ES-I3 (cell line): ENCODE data around the gene EIF4G3.
"Not testable (repeated sequence)": the region's sequence is repeated elsewhere in the genome, so short reads cannot be mapped to it uniquely, and the experiment has no call there.

Experiments used
- H3K36me3 ChIP-seq: 2 replicates; pipeline ENCODE4 v1.6.1; 2013; ENCODE audit warnings: mild to moderate bottlenecking, low read length, control low read depth, moderate library complexity; ENCODE audit not compliant: insufficient read depth
- H3K4me1 ChIP-seq: 2 replicates; pipeline ENCODE4 v1.6.1; 2013; ENCODE audit warnings: mild to moderate bottlenecking, control low read depth, low read length; ENCODE audit not compliant: insufficient read depth
- H3K9ac ChIP-seq: 2 replicates; pipeline ENCODE4 v1.6.1; 2013; ENCODE audit warnings: low read depth, mild to moderate bottlenecking, low read length, moderate library complexity
- H3K9me3 ChIP-seq: 2 replicates; pipeline ENCODE4 v1.6.1; 2013; ENCODE audit warnings: mild to moderate bottlenecking, low read length, moderate library complexity; ENCODE audit not compliant: control insufficient read depth, insufficient read depth

Gene EIF4G3

GRCh38 chr1:21152423-21153100, 24.1 kb downstream of the EIF4G3 start:
- peaks cover 9% of the 10 kb centered on the region; the same call in 1 of the 2 replicates for H3K4me1 ChIP-seq
- H3K36me3 ChIP-seq, result no peaks in the 10 kb centered on the region; the same call in 1 of the 2 replicates
- H3K9ac ChIP-seq, result no peak overlapping the region
- H3K9me3 ChIP-seq, result no peaks in the 10 kb centered on the region

GRCh38 chr1:21149855-21150432, 26.8 kb downstream of the EIF4G3 start:
- Histone ChIP-seq H3K4me1 (peaks cover 9% of the 10 kb centered on the region; the same call in 1 of the 2 replicates), H3K36me3 (no peaks in the 10 kb centered on the region; the same call in 1 of the 2 replicates), H3K9me3 (no peaks in the 10 kb centered on the region), H3K9ac (no peak overlapping the region)

GRCh38 chr1:21149430-21149854, 27.3 kb downstream of the EIF4G3 start:
- no peak overlapping the region for H3K9ac ChIP-seq
- H3K4me1 ChIP-seq, result peaks cover 9% of the 10 kb centered on the region; the same call in 1 of the 2 replicates
- no peaks in the 10 kb centered on the region; the same call in 1 of the 2 replicates for H3K36me3 ChIP-seq
- no peaks in the 10 kb centered on the region for H3K9me3 ChIP-seq

- H3K4me1 ChIP-seq, result no peaks in the 10 kb centered on the region
- no peaks in the 10 kb centered on the region; the same call in 1 of the 2 replicates for H3K36me3 ChIP-seq
- no peaks in the 10 kb centered on the region for H3K9me3 ChIP-seq
- H3K9ac ChIP-seq, result no peak overlapping the region
These were observed 32.9 kb downstream of the EIF4G3 start for GRCh38 chr1:21143752-21144151.

- no peaks in the 10 kb centered on the region; the same call in 1 of the 2 replicates for H3K36me3 ChIP-seq
- H3K4me1 ChIP-seq, result no peaks in the 10 kb centered on the region
- no peak overlapping the region for H3K9ac ChIP-seq
- no peaks in the 10 kb centered on the region for H3K9me3 ChIP-seq
These were observed 33.6 kb downstream of the EIF4G3 start for GRCh38 chr1:21143138-21143537.

GRCh38 chr1:21141030-21141429, 35.7 kb downstream of the EIF4G3 start:
- H3K9ac ChIP-seq, result no peak overlapping the region
- H3K9me3 ChIP-seq, result no peaks in the 10 kb centered on the region
- no peaks in the 10 kb centered on the region for H3K4me1 ChIP-seq
- H3K36me3 ChIP-seq, result no peaks in the 10 kb centered on the region; the same call in 1 of the 2 replicates

GRCh38 chr1:21139601-21140000, 37.1 kb downstream of the EIF4G3 start:
- H3K4me1 ChIP-seq, result no peaks in the 10 kb centered on the region

GRCh38 chr1:21136344-21136743, 40.4 kb downstream of the EIF4G3 start:
- H3K9ac ChIP-seq, H3K36me3 ChIP-seq: not testable (repeated sequence)

More at GRCh38 chr1:21139601-21140000, 37.1 kb downstream of the EIF4G3 start:
- Histone ChIP-seq H3K36me3 (no peaks in the 10 kb centered on the region), H3K9ac (no peak overlapping the region), H3K9me3 (no peaks in the 10 kb centered on the region)

GRCh38 chr1:21131200-21131599, 45.5 kb downstream of the EIF4G3 start:
- Histone ChIP-seq H3K9me3 (no peaks in the 10 kb centered on the region), H3K4me1 (no peaks in the 10 kb centered on the region), H3K9ac (no peak overlapping the region), H3K36me3 (no peaks in the 10 kb centered on the region)

More at GRCh38 chr1:21136344-21136743, 40.4 kb downstream of the EIF4G3 start:
- H3K4me1 ChIP-seq, H3K9me3 ChIP-seq: not testable (repeated sequence)

GRCh38 chr1:21129407-21129806, 47.3 kb downstream of the EIF4G3 start:
- no peaks in the 10 kb centered on the region for H3K36me3 ChIP-seq
- H3K9me3 ChIP-seq, result no peaks in the 10 kb centered on the region
- H3K9ac ChIP-seq, result no peak overlapping the region
- H3K4me1 ChIP-seq, result no peaks in the 10 kb centered on the region

GRCh38 chr1:21126324-21126723, 50.4 kb downstream of the EIF4G3 start:
- H3K9me3 ChIP-seq, result no peaks in the 10 kb centered on the region
- H3K4me1 ChIP-seq, result no peaks in the 10 kb centered on the region

GRCh38 chr1:21124846-21125245, 51.9 kb downstream of the EIF4G3 start:
- Histone ChIP-seq H3K4me1 (no peaks in the 10 kb centered on the region), H3K9ac (no peak overlapping the region), H3K9me3 (no peaks in the 10 kb centered on the region), H3K36me3 (no peaks in the 10 kb centered on the region)

More at GRCh38 chr1:21126324-21126723, 50.4 kb downstream of the EIF4G3 start:
- Histone ChIP-seq H3K36me3 (no peaks in the 10 kb centered on the region), H3K9ac (no peak overlapping the region)

- no peaks in the 10 kb centered on the region for H3K36me3 ChIP-seq
These were observed 53.3 kb downstream of the EIF4G3 start for GRCh38 chr1:21123287-21123948.

GRCh38 chr1:21121764-21122471, 54.8 kb downstream of the EIF4G3 start:
- H3K9me3 ChIP-seq, result no peaks in the 10 kb centered on the region
- H3K4me1 ChIP-seq, result no peaks in the 10 kb centered on the region
- H3K9ac ChIP-seq, result no peak overlapping the region
- no peaks in the 10 kb centered on the region for H3K36me3 ChIP-seq

More at GRCh38 chr1:21123287-21123948, 53.3 kb downstream of the EIF4G3 start:
- Histone ChIP-seq H3K4me1 (no peaks in the 10 kb centered on the region), H3K9ac (no peak overlapping the region), H3K9me3 (no peaks in the 10 kb centered on the region)
